A673 (cell line): ENCODE measurements around the gene TMEM30B.

ENCODE experiments used
- CTCF ChIP-seq: fragments of 300-800, 200-600 bp; sonication (generic); conservative IDR thresholded peaks from 2 replicates; pipeline ENCODE4 v1.5.1; 2017; ENCODE audit warnings: low read depth, mild to moderate bottlenecking, antibody characterized with exemption, low read length, moderate library complexity, mixed read lengths
- EZH2 ChIP-seq: fragments of 200-600 bp; sonication (generic); IDR thresholded peaks from 2 replicates; pipeline ENCODE4 v1.6.1; 2017; ENCODE audit warnings: borderline replicate concordance, low read depth, mild to moderate bottlenecking, mixed read lengths, antibody characterized with exemption, low read length; ENCODE audit not compliant: poor library complexity, severe bottlenecking

GRCh38 chr14:61277232-61277631 lies 3.9 kb downstream of the TMEM30B start:
- TF ChIP-seq CTCF (no peak), EZH2 (no peak)
